H9 (cell line): ENCODE measurements around the gene MTCH1. TPM values are rescaled to one million over a fixed set of nuclear protein-coding genes. Genes with fewer than 3 reads are reported as not detected.

Source experiments
- DNase-seq: peaks from one replicate; pipeline ENCODE4 v3.0.0-alpha.2; 2017
- H2AFZ ChIP-seq: one replicate; pipeline ENCODE4 v1.6.1; 2013; ENCODE audit warnings: mild to moderate bottlenecking, low read length, control low read depth, moderate library complexity
- H2AK5ac ChIP-seq: 2 replicates; pipeline ENCODE4 v1.6.1; 2013; ENCODE audit warnings: low read length, control low read depth, mixed read lengths; ENCODE audit not compliant: insufficient read length
- H2BK120ac ChIP-seq: one replicate; pipeline ENCODE4 v1.6.1; 2013; ENCODE audit warnings: low read depth, mild to moderate bottlenecking, low read length, control low read depth, inconsistent platforms; ENCODE audit not compliant: poor library complexity, severe bottlenecking
- H2BK12ac ChIP-seq: 2 replicates; pipeline ENCODE4 v1.6.1; 2013; ENCODE audit warnings: low read length, control low read depth, mixed read lengths, low read depth; ENCODE audit not compliant: insufficient read length
- H2BK15ac ChIP-seq: 2 replicates; pipeline ENCODE4 v1.6.1; 2013; ENCODE audit warnings: low read depth, low read length, control low read depth
- H2BK20ac ChIP-seq: one replicate; pipeline ENCODE4 v1.6.1; 2013; ENCODE audit warnings: low read depth, mild to moderate bottlenecking, low read length, control low read depth, inconsistent platforms; ENCODE audit not compliant: poor library complexity, severe bottlenecking
- H2BK5ac ChIP-seq: 2 replicates; pipeline ENCODE4 v1.6.1; 2013; ENCODE audit warnings: low read length, control low read depth, mixed read lengths; ENCODE audit not compliant: insufficient read length
- H3K14ac ChIP-seq: 2 replicates; pipeline ENCODE4 v1.6.1; 2013; ENCODE audit warnings: low read length, control low read depth; ENCODE audit not compliant: insufficient read depth
- H3K18ac ChIP-seq: 2 replicates; pipeline ENCODE4 v1.6.1; 2013; ENCODE audit warnings: low read depth, mild to moderate bottlenecking, mixed read lengths, low read length, control low read depth; ENCODE audit not compliant: insufficient read length
- H3K23ac ChIP-seq: 2 replicates; pipeline ENCODE4 v1.6.1; 2013; ENCODE audit warnings: low read length, control low read depth, mixed read lengths, low read depth; ENCODE audit not compliant: insufficient read length
- H3K23me2 ChIP-seq: 2 replicates; pipeline ENCODE4 v1.6.1; 2013; ENCODE audit warnings: low read depth, mild to moderate bottlenecking, mixed read lengths, low read length, control low read depth; ENCODE audit not compliant: insufficient read length, poor library complexity, severe bottlenecking
- H3K27ac ChIP-seq: 2 replicates; pipeline ENCODE4 v1.5.1; 2013; ENCODE audit warnings: low read length, control low read depth, mixed read lengths, low read depth; ENCODE audit not compliant: insufficient read length
- H3K27me3 ChIP-seq: 2 replicates; pipeline ENCODE4 v1.6.1; 2013; ENCODE audit warnings: low read length, control low read depth, inconsistent platforms; ENCODE audit not compliant: insufficient read depth
- H3K4ac ChIP-seq: 2 replicates; pipeline ENCODE4 v1.6.1; 2013; ENCODE audit warnings: low read depth, mild to moderate bottlenecking, control low read depth, inconsistent platforms, low read length, moderate library complexity
- H3K4me1 ChIP-seq: 2 replicates; pipeline ENCODE4 v1.6.1; 2013; ENCODE audit warnings: low read length, control low read depth, inconsistent platforms; ENCODE audit not compliant: insufficient read depth
- H3K4me2 ChIP-seq: 2 replicates; pipeline ENCODE4 v1.6.1; 2013; ENCODE audit warnings: low read length, control low read depth, mixed read lengths; ENCODE audit not compliant: insufficient read length, insufficient read depth
- H3K56ac ChIP-seq: 2 replicates; pipeline ENCODE4 v1.6.1; 2013; ENCODE audit warnings: low read depth, mild to moderate bottlenecking, mixed read lengths, low read length, control low read depth; ENCODE audit not compliant: insufficient read length
- H3K79me1 ChIP-seq: 2 replicates; pipeline ENCODE4 v1.6.1; 2013; ENCODE audit warnings: low read depth, mild to moderate bottlenecking, moderate library complexity, low read length, control low read depth, inconsistent platforms; ENCODE audit not compliant: insufficient read depth, poor library complexity, severe bottlenecking
- H3K79me2 ChIP-seq: 2 replicates; pipeline ENCODE4 v1.6.1; 2013; ENCODE audit warnings: low read length, control low read depth, inconsistent platforms; ENCODE audit not compliant: insufficient read depth
- H3K9ac ChIP-seq: 2 replicates; pipeline ENCODE4 v1.6.1; 2013; ENCODE audit warnings: low read length, control low read depth, mixed read lengths; ENCODE audit not compliant: insufficient read length; ENCODE audit errors: extremely low read depth
- H3K9me3 ChIP-seq: one replicate; pipeline ENCODE4 v1.6.1; 2013; ENCODE audit warnings: low read depth, low read length, inconsistent platforms; ENCODE audit not compliant: control insufficient read depth
- H3T11ph ChIP-seq: one replicate; pipeline ENCODE4 v1.6.1; 2013; ENCODE audit warnings: mild to moderate bottlenecking, low read length, control low read depth, inconsistent platforms
- H4K20me1 ChIP-seq: one replicate; pipeline ENCODE4 v1.6.1; 2013; ENCODE audit not compliant: control insufficient read depth, insufficient read length, insufficient read depth
- H4K5ac ChIP-seq: 2 replicates; pipeline ENCODE4 v1.6.1; 2013; ENCODE audit warnings: low read depth, mild to moderate bottlenecking, mixed read lengths, low read length, control low read depth; ENCODE audit not compliant: insufficient read length
- H4K8ac ChIP-seq: replicated peaks from 2 replicates; pipeline ENCODE4 v1.6.1; 2013; ENCODE audit warnings: low read length, control low read depth, mixed read lengths, low read depth; ENCODE audit not compliant: insufficient read length
- H4K91ac ChIP-seq: 2 replicates; pipeline ENCODE4 v1.6.1; 2013; ENCODE audit warnings: low read depth, mild to moderate bottlenecking, moderate library complexity, mixed read lengths, low read length, control low read depth; ENCODE audit not compliant: insufficient read length
- H3K27ac Mint-ChIP-seq, 3 experiments: 2 replicates in 2 of 3; 3 replicates in 1 of 3; pipeline ENCODE4 v1.8.0; 2020 to 2021; ENCODE audit warnings: mixed read lengths in 3 of 3, mild to moderate bottlenecking in 1 of 3, moderate library complexity in 1 of 3
- H3K27me3 Mint-ChIP-seq: 2 replicates; pipeline ENCODE4 v1.8.0; 2021; ENCODE audit warnings: low read depth, mild to moderate bottlenecking, moderate library complexity, mixed read lengths
- H3K36me3 Mint-ChIP-seq, 3 experiments: 2 replicates in 2 of 3; 3 replicates in 1 of 3; pipeline ENCODE4 v1.8.0; 2020 to 2021; ENCODE audit warnings: low read depth in 3 of 3, mixed read lengths in 3 of 3; ENCODE audit not compliant: insufficient read depth in 1 of 3
- H3K4me1 Mint-ChIP-seq, 2 experiments: 2 replicates each; pipeline ENCODE4 v1.8.0; 2020; ENCODE audit warnings: mixed read lengths in 2 of 2
- H3K4me3 Mint-ChIP-seq, 2 experiments: 2 replicates in 1 of 2; 3 replicates in 1 of 2; pipeline ENCODE4 v1.8.0; 2020 to 2021; ENCODE audit warnings: mild to moderate bottlenecking in 2 of 2, mixed read lengths in 2 of 2, moderate library complexity in 1 of 2
- H3K9me3 Mint-ChIP-seq, 2 experiments: 2 replicates in 1 of 2; 3 replicates in 1 of 2; pipeline ENCODE4 v1.8.0; 2020; ENCODE audit warnings: mild to moderate bottlenecking in 2 of 2, mixed read lengths in 2 of 2, moderate library complexity in 1 of 2
- WGBS: extraction: QIAGEN DNeasy Blood & Tissue Kit; methylation state at CpG from one replicate; pipeline ENCODE4 v1.1.7; 2013; ENCODE audit warnings: missing lambda C conversion rate, low lambda C conversion rate, mixed read lengths; ENCODE audit not compliant: insufficient read length; ENCODE audit errors: extremely low coverage; 5-methylcytosine and 5-hydroxymethylcytosine counted together
- total RNA-seq: library from RNA; stranded (reverse); gene quantifications from 2 replicates; pipeline ENCODE4 v1.2.1, GENCODE V29; 2021
- TF ChIP-seq, protein P1 (sequence below): fragments of 200-600 bp; sonication (generic); conservative IDR thresholded peaks from 3 replicates; pipeline ENCODE4 v1.8.0; 2021; ENCODE audit warnings: antibody characterized with exemption, mild to moderate bottlenecking

Gene MTCH1
- total RNA-seq, 1 experiment from 2014 or later, result 200 TPM

DNA sequence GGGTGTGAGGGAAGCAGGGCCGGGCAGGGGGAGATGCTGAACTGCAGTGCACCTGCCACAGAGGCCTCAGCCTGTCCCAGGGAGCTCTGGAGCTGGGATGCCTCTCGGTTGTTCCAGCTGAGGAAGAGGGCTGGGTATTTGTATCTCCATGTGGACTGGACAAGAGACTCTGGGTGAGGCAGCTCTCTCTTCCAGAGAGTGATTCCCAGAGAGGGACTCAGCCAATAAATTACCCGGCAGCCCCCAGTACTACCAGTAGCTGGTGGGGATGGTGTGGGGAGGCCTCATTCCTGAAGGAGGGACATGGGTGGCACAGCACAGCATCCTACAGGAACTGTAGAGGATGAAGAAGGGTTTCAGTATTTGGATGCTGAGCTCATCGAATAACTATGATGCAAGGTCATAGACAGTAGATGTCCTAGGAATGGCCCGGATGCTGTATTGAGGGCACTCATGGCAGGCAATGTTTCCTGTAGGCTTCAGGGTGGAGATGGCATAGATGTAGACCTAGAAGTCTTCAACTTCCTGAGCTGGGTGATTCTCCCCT, 20.9 kb upstream of the MTCH1 start:
- H2BK12ac ChIP-seq, result no peak overlapping the region
- no peak overlapping the region for H2BK5ac ChIP-seq
- no peak overlapping the region for H3K27ac ChIP-seq
- no peak for DNase-seq
- H4K5ac ChIP-seq, result no peak overlapping the region
- no peaks in the 10 kb centered on the region for H3K27me3 ChIP-seq
- no peak overlapping the region for H4K8ac ChIP-seq
- H3K23me2 ChIP-seq, result no peaks in the 10 kb centered on the region
- H3K23ac ChIP-seq, result no peak overlapping the region
- no peaks in the 10 kb centered on the region for H3K79me2 ChIP-seq
- H2BK120ac ChIP-seq, result no peak overlapping the region
- no peaks in the 10 kb centered on the region for H3K4me1 ChIP-seq
- H3T11ph ChIP-seq, result no peak overlapping the region
- H3K4ac ChIP-seq, result no peak overlapping the region
- H2AK5ac ChIP-seq, result no peak overlapping the region
- Mint-ChIP-seq H3K4me3 (no peak overlapping the region), H3K27ac (no peak overlapping the region; a peak in 1 of 7 replicates), H3K27me3 (peaks cover 2% of the 10 kb centered on the region; the same call in 1 of the 2 replicates), H3K36me3 (no peaks in the 10 kb centered on the region), H3K4me1 (no peaks in the 10 kb centered on the region), H3K9me3 (peaks cover 0 to 4% of the 10 kb centered on the region in 2 experiments; a peak in 2 of 5 replicates)
- no peak overlapping the region for H2BK15ac ChIP-seq
- H3K9ac ChIP-seq, result no peak overlapping the region
- H4K91ac ChIP-seq, result no peak overlapping the region
- H3K4me2 ChIP-seq, result no peak overlapping the region
- H3K9me3 ChIP-seq, result no peaks in the 10 kb centered on the region
- no peaks in the 10 kb centered on the region for H4K20me1 ChIP-seq
- H3K56ac ChIP-seq, result no peak overlapping the region
- no peaks in the 10 kb centered on the region for H3K79me1 ChIP-seq
- H2AFZ ChIP-seq, result no peak overlapping the region
- TF ChIP-seq, protein P1, sequence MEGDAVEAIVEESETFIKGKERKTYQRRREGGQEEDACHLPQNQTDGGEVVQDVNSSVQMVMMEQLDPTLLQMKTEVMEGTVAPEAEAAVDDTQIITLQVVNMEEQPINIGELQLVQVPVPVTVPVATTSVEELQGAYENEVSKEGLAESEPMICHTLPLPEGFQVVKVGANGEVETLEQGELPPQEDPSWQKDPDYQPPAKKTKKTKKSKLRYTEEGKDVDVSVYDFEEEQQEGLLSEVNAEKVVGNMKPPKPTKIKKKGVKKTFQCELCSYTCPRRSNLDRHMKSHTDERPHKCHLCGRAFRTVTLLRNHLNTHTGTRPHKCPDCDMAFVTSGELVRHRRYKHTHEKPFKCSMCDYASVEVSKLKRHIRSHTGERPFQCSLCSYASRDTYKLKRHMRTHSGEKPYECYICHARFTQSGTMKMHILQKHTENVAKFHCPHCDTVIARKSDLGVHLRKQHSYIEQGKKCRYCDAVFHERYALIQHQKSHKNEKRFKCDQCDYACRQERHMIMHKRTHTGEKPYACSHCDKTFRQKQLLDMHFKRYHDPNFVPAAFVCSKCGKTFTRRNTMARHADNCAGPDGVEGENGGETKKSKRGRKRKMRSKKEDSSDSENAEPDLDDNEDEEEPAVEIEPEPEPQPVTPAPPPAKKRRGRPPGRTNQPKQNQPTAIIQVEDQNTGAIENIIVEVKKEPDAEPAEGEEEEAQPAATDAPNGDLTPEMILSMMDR, result no peak
- no peak overlapping the region for H3K14ac ChIP-seq
- no peak overlapping the region for H3K18ac ChIP-seq
- no CpG with 5 or more reads among the region's 5 CpGs for WGBS
- H2BK20ac ChIP-seq, result no peak overlapping the region
